Mesothelial cell of epicardium (in vitro differentiated cells): Measurements from ENCODE around the gene CADM1. TPM values are rescaled to one million over a fixed set of nuclear protein-coding genes. Genes with fewer than 3 reads are reported as not detected.

Experiments
- DNase-seq, 2 experiments: peaks; one replicate each; pipeline ENCODE4 v3.0.0; 2021; ENCODE audit warnings: low spot score in 2 of 2; ENCODE audit not compliant: unreplicated experiment in 2 of 2
- H3K27ac Mint-ChIP-seq: 2 replicates; pipeline ENCODE4 v1.8.0; 2021; ENCODE audit warnings: mixed read lengths
- H3K27me3 Mint-ChIP-seq: 2 replicates; pipeline ENCODE4 v1.8.0; 2021; ENCODE audit warnings: low read depth, mixed read lengths
- H3K36me3 Mint-ChIP-seq: 2 replicates; pipeline ENCODE4 v1.8.0; 2021; ENCODE audit warnings: mixed read lengths
- H3K4me1 Mint-ChIP-seq: 2 replicates; pipeline ENCODE4 v1.8.0; 2021; ENCODE audit warnings: mixed read lengths
- H3K4me3 Mint-ChIP-seq: 2 replicates; pipeline ENCODE4 v1.8.0; 2021; ENCODE audit warnings: mild to moderate bottlenecking, moderate library complexity, mixed read lengths
- H3K9me3 Mint-ChIP-seq: 2 replicates; pipeline ENCODE4 v1.8.0; 2021; ENCODE audit warnings: mixed read lengths
- total RNA-seq: library from RNA; stranded (reverse); gene quantifications from 3 replicates; pipeline ENCODE4 v1.2.1, GENCODE V29; 2021
- TF ChIP-seq, protein P1 (sequence below): fragments of 200-600 bp; sonication (generic); IDR thresholded peaks from one replicate; pipeline ENCODE4 v1.5.0; 2021; ENCODE audit warnings: antibody characterized with exemption; ENCODE audit not compliant: unreplicated experiment

The CADM1 gene
- total RNA-seq, 1 donor from 2014 or later = 60.9 TPM

DNA sequence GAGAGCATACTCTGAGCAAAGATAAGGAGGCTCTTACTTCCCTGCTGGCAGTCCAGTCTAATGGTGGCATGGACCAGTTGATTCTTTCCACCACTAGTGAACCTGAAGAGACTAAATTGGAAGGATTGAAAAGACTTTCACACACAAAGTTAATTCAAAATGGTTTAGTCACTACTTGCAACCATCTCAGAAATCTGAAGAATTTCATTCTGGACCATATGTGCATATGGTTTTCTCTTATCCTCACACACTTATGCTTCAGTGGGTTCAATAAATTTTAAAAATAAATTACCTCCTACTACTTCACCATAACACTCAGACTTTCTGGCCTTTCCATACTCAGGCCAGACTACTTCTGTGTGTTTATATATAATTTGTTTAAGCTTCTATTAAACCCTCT lies 44.7 kb downstream of the CADM1 start:
- H3K36me3 Mint-ChIP-seq = no peaks in the 10 kb centered on the region
- DNase-seq = no peak
- no peaks in the 10 kb centered on the region for H3K9me3 Mint-ChIP-seq
- H3K4me3 Mint-ChIP-seq = no peak overlapping the region
- H3K27me3 Mint-ChIP-seq = peaks cover 5% of the 10 kb centered on the region
- TF ChIP-seq, protein P1, sequence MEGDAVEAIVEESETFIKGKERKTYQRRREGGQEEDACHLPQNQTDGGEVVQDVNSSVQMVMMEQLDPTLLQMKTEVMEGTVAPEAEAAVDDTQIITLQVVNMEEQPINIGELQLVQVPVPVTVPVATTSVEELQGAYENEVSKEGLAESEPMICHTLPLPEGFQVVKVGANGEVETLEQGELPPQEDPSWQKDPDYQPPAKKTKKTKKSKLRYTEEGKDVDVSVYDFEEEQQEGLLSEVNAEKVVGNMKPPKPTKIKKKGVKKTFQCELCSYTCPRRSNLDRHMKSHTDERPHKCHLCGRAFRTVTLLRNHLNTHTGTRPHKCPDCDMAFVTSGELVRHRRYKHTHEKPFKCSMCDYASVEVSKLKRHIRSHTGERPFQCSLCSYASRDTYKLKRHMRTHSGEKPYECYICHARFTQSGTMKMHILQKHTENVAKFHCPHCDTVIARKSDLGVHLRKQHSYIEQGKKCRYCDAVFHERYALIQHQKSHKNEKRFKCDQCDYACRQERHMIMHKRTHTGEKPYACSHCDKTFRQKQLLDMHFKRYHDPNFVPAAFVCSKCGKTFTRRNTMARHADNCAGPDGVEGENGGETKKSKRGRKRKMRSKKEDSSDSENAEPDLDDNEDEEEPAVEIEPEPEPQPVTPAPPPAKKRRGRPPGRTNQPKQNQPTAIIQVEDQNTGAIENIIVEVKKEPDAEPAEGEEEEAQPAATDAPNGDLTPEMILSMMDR = no peak
- no peak overlapping the region for H3K27ac Mint-ChIP-seq
- H3K4me1 Mint-ChIP-seq = peaks cover 24% of the 10 kb centered on the region

DNA sequence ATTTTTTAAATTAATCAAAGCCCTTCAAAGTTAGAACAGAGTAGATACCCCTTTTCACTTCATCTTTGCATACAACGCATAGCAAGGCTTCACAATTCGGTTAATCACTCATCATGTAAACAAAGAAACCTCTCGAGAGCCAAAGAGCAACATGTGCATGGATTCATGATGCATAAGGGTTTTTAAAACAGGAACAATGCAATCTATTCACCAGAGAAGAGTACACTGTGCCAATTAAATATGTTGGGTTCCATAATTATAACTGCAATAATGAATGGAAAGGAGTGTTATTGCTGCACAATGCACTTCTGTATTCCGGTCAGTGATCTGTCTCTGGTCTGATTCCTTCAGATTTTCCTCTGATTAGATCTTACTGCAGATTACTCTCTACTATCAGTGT lies 45.3 kb downstream of the CADM1 start:
- no peaks in the 10 kb centered on the region for H3K36me3 Mint-ChIP-seq
- no peak overlapping the region for H3K27ac Mint-ChIP-seq
- H3K27me3 Mint-ChIP-seq = peaks cover 5% of the 10 kb centered on the region
- no peak for DNase-seq
- no peaks in the 10 kb centered on the region for H3K9me3 Mint-ChIP-seq
- TF ChIP-seq, protein P1 = no peak
- no peak overlapping the region for H3K4me3 Mint-ChIP-seq
- H3K4me1 Mint-ChIP-seq = peaks cover 23% of the 10 kb centered on the region

DNA sequence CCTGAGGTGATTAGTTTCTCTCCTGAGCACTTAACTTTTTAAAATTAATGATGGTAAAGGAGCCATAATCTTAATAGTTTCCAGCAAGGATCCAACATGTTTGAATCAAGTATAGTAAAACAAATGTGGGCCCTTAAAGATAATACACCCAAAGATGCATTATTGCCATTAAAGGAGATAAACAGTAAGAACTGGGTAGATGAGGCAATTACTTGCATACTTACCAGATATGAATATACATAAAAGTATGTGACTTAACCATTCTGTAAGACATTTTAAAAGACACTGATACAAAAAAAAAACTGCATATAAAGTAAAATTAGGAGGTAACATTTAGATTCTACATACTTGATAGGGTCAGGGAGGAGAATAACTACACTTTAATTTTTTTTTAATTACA lies 48.2 kb downstream of the CADM1 start:
- no peaks in the 10 kb centered on the region for H3K9me3 Mint-ChIP-seq
- H3K4me1 Mint-ChIP-seq = peaks cover 20% of the 10 kb centered on the region
- no peak for DNase-seq

DNA sequence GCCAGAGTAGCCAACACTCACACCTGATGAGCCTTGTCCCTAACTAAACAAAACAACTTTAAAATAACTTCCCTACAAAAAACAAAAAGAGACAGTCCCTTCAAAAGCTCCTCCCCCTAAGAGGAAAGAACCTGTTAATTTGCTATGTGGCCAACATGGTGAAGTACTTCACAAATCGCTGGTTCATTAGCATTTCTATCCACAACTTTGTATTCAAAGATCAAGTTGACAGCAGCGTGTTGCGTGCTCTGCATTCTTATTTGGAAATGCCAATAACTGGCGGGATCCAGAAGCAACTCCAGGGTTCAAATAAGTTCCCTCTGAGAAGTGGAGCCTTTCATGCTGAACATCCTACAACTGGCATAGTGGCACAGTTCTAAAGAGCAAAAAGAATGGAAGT lies 48.6 kb downstream of the CADM1 start:
- no peak for DNase-seq
- TF ChIP-seq, protein P1 = no peak
- H3K27me3 Mint-ChIP-seq = no peaks in the 10 kb centered on the region
- H3K36me3 Mint-ChIP-seq = no peaks in the 10 kb centered on the region
- peaks cover 20% of the 10 kb centered on the region for H3K4me1 Mint-ChIP-seq
- H3K27ac Mint-ChIP-seq = no peak overlapping the region
- no peak overlapping the region for H3K4me3 Mint-ChIP-seq
- no peaks in the 10 kb centered on the region for H3K9me3 Mint-ChIP-seq

More for the DNA sequence above, 48.2 kb downstream of the CADM1 start:
- TF ChIP-seq, protein P1 = no peak
- Mint-ChIP-seq H3K27me3 (no peaks in the 10 kb centered on the region), H3K36me3 (no peaks in the 10 kb centered on the region), H3K4me3 (no peak overlapping the region), H3K27ac (no peak overlapping the region)

DNA sequence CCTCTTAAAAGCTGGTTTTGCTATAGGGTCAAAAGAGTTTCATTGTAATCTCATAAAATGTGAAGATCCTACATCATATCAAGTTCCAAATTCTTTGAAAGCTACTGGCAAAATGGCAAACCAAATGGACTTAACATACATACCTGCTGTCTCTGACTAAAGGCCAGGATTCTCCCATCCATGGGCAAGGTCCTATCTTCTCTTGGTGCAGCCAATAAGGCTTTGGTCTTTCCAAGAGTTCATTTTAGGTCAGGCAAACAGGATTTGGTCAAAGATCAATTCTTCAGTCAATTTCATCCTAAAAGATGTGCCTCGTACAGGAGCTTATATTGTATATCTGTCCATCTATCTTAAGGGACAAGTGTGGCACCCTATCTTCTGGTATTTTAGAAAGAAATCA lies 49.7 kb downstream of the CADM1 start:
- peaks cover 15% of the 10 kb centered on the region for H3K4me1 Mint-ChIP-seq
- TF ChIP-seq, protein P1 = no peak
- H3K27ac Mint-ChIP-seq = no peak overlapping the region
- no peak for DNase-seq
- H3K9me3 Mint-ChIP-seq = no peaks in the 10 kb centered on the region
- H3K27me3 Mint-ChIP-seq = no peaks in the 10 kb centered on the region
- no peaks in the 10 kb centered on the region for H3K36me3 Mint-ChIP-seq
- H3K4me3 Mint-ChIP-seq = no peak overlapping the region

DNA sequence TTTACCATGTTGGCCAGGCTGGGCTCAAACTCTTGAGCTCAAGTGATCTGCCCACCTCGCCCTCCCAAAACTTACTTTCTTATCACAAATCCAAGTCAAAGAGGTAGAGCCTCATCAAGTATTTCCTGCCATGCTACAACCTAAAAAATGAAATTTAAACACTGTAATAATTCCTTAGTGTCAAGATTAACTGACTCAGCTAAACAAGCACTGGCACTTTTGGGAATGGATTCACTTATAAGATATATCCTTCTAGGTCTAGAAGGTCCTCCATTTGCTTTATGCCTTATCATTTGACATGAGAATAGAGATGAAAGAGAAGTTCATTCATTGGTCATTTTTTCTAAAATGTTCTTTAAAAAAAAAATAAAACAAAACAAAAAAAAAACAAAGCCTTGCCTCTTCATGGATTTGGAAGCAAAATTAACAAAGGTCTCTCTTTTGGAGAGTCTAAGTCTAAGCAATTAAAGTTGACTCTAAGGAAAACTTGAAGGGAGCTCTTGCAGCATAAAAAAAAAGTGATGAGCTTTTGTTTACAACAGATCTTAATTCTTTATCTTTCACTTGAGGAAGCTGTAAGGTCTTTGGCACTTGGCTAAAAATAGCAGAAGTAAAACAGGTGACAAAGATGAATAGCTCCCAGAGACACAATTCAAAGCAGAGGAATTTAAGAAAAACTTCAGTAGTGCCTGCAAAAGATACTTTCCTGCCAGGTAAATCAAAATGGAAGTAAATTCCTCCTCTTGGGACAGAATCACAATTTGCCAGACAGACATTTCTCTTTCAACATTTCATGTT lies 50.3 kb downstream of the CADM1 start:
- Mint-ChIP-seq H3K4me3 (no peak overlapping the region), H3K9me3 (no peaks in the 10 kb centered on the region), H3K27ac (no peak overlapping the region), H3K27me3 (no peaks in the 10 kb centered on the region), H3K36me3 (no peaks in the 10 kb centered on the region), H3K4me1 (peaks cover 9% of the 10 kb centered on the region)
- DNase-seq = no peak
- TF ChIP-seq, protein P1 = no peak
